Tibial nerve (tissue), 4 donors: ENCODE measurements around the gene ANO6. TPM values are rescaled to one million over a fixed set of nuclear protein-coding genes. Genes with fewer than 3 reads are reported as not detected.

Experiments used
- DNase-seq, 2 donors: peaks; one replicate each; pipeline ENCODE4 v3.0.0-alpha.2; 2019; ENCODE audit warnings: low spot score in 2 of 2
- H3K27ac ChIP-seq, 4 donors: fragments of 200-600 bp; sonication (generic) in 3 of 4; one replicate each; pipeline ENCODE4 v1.5.1; 2017 to 2019; ENCODE audit warnings: mild to moderate bottlenecking in 1 of 4
- H3K27me3 ChIP-seq, 2 donors: fragments of 200-600 bp; sonication (generic) in 1 of 2; one replicate each; pipeline versions ENCODE4 v1.5.1 to v1.6.0; 2017 to 2019
- H3K36me3 ChIP-seq, 3 donors: fragments of 200-600 bp; sonication (generic); one replicate each; pipeline ENCODE4 v1.5.1; 2018 to 2019
- H3K4me1 ChIP-seq, 4 donors: fragments of 200-600 bp; sonication (generic) in 3 of 4; one replicate each; pipeline ENCODE4 v1.5.1; 2017 to 2019
- H3K4me3 ChIP-seq, 4 donors: fragments of 200-600 bp; sonication (generic) in 3 of 4; one replicate each; pipeline ENCODE4 v1.5.1; 2017 to 2019; ENCODE audit warnings: mild to moderate bottlenecking in 1 of 4, moderate library complexity in 1 of 4
- H3K9me3 ChIP-seq, 4 donors: fragments of 200-600 bp; sonication (generic) in 3 of 4; one replicate each; pipeline ENCODE4 v1.5.1; 2017 to 2019
- CTCF ChIP-seq, 5 experiments: fragments of 200-600 bp in 3 of 5; fragments of 450-650 bp in 2 of 5; sonication (generic) in 3 of 5; IDR thresholded peaks; one replicate each; pipeline ENCODE4 v1.5.1; 2016 to 2019; ENCODE audit warnings: antibody characterized with exemption in 5 of 5, mild to moderate bottlenecking in 3 of 5, moderate library complexity in 2 of 5
- EP300 ChIP-seq, 2 donors: sonication (generic); formaldehyde crosslinking; IDR thresholded peaks; one replicate each; pipeline ENCODE4 v1.6.1; 2017; ENCODE audit warnings: antibody characterized with exemption in 2 of 2, mild to moderate bottlenecking in 1 of 2
- POLR2A ChIP-seq, 2 donors: fragments of 450-650 bp; IDR thresholded peaks; one replicate each; pipeline ENCODE4 v1.6.1; 2017; ENCODE audit warnings: antibody characterized with exemption in 2 of 2, mild to moderate bottlenecking in 2 of 2, moderate library complexity in 2 of 2
- WGBS, 2 donors: methylation state at CpG; one replicate each; pipeline ENCODE4 v1.1.5; 2018; 5-methylcytosine and 5-hydroxymethylcytosine counted together
- total RNA-seq, 4 donors: library from RNA; depleted of rRNA; stranded (reverse); fragments of >200 nt; gene quantifications; one replicate each; pipeline ENCODE4 v1.1.0, GENCODE V29; 2016

The ANO6 gene
- total RNA-seq, 4 donors from 2014 or later: 44.1 to 52.2 (median 45.3) TPM

DNA sequence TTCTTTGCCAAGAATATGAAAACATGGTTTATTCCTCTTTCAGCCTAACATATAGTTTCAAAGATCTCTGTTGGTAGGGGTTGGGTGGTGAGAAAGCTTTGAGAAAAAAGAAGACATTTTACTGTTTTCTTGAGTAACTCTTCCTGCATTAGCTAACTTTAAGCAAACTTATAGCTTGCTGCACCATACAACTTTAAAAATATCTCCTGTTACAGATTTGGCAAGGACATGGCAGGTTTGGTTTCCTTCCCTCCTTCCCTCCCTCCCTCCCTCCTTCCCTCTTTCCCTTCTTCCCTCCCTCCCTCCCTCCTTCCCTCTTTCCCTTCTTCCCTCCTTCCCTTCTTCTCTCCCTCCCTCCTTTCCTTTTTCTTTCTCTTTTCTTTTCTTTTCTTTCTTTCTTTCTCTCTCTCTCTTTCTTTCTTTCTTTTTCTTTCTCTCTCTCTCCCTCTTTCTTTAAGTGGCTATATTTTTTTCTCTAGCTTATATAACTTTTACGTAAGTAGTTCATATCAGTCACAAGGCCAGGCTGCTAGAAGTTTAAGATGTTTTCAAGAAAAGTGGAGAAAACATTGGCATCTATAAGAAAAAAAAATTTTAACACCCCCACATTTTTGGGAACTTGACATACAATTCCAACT, 26.0 kb upstream of the ANO6 start:
- 95 to 98% methylated on average over 1 of the region's 1 CpG for WGBS, 2 donors
- DNase-seq: no peak
- Histone ChIP-seq H3K9me3 (no peaks in the 10 kb centered on the region), H3K36me3 (no peaks in the 10 kb centered on the region), H3K4me3 (no peak overlapping the region), H3K27ac (no peak overlapping the region), H3K27me3 (no peaks in the 10 kb centered on the region), H3K4me1 (no peaks in the 10 kb centered on the region)
- TF ChIP-seq POLR2A (IDR thresholded peaks at IDR 0.05): no peak
- no peak for TF ChIP-seq EP300 (IDR thresholded peaks at IDR 0.05)
- no peak for TF ChIP-seq CTCF (IDR thresholded peaks at IDR 0.05)

DNA sequence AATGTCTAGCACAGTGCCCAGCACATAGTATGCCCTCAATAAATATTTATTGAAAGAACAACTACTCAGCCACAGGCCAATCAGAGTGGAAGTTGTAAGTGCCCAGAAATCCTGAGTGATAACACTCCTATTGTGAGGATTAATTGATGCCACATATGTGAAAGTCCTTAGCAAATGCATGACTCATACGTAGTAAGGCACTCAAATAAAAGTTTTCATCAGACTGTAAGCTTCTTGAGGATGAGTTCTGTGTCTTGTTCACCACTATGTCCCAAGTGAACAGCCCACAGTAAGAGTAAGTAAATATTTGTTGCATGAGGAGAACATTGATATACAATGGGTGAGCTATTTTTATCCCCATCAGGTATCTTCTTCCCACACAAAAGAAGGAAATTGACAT, 24.7 kb upstream of the ANO6 start:
- Histone ChIP-seq H3K27me3 (no peaks in the 10 kb centered on the region), H3K4me3 (no peak overlapping the region), H3K4me1 (no peaks in the 10 kb centered on the region), H3K9me3 (no peaks in the 10 kb centered on the region), H3K27ac (no peak overlapping the region), H3K36me3 (no peaks in the 10 kb centered on the region)
- TF ChIP-seq EP300 (IDR thresholded peaks at IDR 0.05) (no peak), CTCF (IDR thresholded peaks at IDR 0.05) (no peak), POLR2A (IDR thresholded peaks at IDR 0.05) (no peak)
- WGBS, 2 donors: 89 to 95% methylated on average over 1 of the region's 1 CpG
- DNase-seq: no peak

- H3K27me3 ChIP-seq: no peaks in the 10 kb centered on the region
- H3K9me3 ChIP-seq: no peaks in the 10 kb centered on the region
- DNase-seq: no peak
- TF ChIP-seq POLR2A (IDR thresholded peaks at IDR 0.05) (no peak), EP300 (IDR thresholded peaks at IDR 0.05) (no peak), CTCF (IDR thresholded peaks at IDR 0.05) (no peak)
- H3K4me1 ChIP-seq: no peaks in the 10 kb centered on the region
- H3K27ac ChIP-seq: no peak overlapping the region
- 76 to 78% methylated on average over 4 of the region's 4 CpGs for WGBS, 2 donors
- no peaks in the 10 kb centered on the region for H3K36me3 ChIP-seq
- H3K4me3 ChIP-seq: no peak overlapping the region
These were observed 23.2 kb upstream of the ANO6 start for GRCh38 chr12:45192707-45193106.

DNA sequence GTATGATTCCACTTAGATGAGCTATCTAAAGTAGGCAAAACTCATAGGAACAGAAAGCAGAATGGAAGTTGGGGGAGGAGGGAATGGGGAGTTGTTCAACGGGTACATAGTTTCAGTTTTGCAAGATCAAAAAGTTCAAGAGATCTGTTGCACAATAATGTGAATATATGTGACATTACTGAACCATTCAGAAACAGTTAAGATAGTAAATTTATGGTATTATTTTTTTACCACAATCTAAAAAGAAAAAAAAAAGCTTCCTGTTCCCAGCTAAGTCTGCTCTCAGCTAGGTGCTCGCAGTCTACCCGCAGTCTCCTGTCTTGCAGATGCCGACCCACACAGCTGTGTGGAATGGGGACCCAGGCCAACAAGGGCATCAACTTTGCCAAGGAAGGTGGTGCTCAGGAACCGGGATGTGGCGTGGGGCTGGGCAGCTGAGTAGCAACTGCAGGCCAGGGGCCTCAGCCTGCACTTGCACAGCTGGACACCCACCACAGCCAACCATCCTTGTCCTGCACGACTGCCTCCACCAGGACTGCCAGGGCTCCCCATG, 15.3 kb upstream of the ANO6 start:
- DNase-seq: no peak

More for the DNA sequence above, 15.3 kb upstream of the ANO6 start:
- TF ChIP-seq CTCF (IDR thresholded peaks at IDR 0.05) (no peak), POLR2A (IDR thresholded peaks at IDR 0.05) (no peak), EP300 (IDR thresholded peaks at IDR 0.05) (no peak)
- H3K36me3 ChIP-seq: no peaks in the 10 kb centered on the region
- no peak overlapping the region for H3K4me3 ChIP-seq
- H3K9me3 ChIP-seq: no peaks in the 10 kb centered on the region
- no peaks in the 10 kb centered on the region for H3K4me1 ChIP-seq
- no peak overlapping the region for H3K27ac ChIP-seq
- H3K27me3 ChIP-seq: no peaks in the 10 kb centered on the region
- WGBS, 2 donors: 75 to 81% methylated on average over 7 of the region's 7 CpGs
